GM12878 (cell line): ENCODE data around the gene PRDM12. TPM values are rescaled to one million over a fixed set of nuclear protein-coding genes. Genes with fewer than 3 reads are reported as not detected.
A peak's percentile ranks its signal among the peaks of the same experiment; 100 is the strongest.

Experiments used
- ATAC-seq: fragments of 200-7000 bp; cut with Tn5 transposase; 3 replicates; pipeline ENCODE4 v1.9.1; 2020; ENCODE audit warnings: mild to moderate bottlenecking, moderate library complexity
- BruUV-seq: library from RNA; stranded (reverse); fragments of 400-500 nt; replicated peaks from 2 replicates; lab custom pipeline; 2021; lab: Mats Ljungman, UMichigan
- CTCF ChIA-PET: fragments of 300-600 bp; sonication (Branson Sonifier 250); formaldehyde crosslinking; extraction: SDS; loops from one replicate; lab custom pipeline; 2021; ENCODE audit warnings: inconsistent platforms; lab: Yijun Ruan, JAX
- POLR2A ChIA-PET: fragments of 350-600 bp; formaldehyde crosslinking; extraction: SDS; loops from one replicate; lab custom pipeline; 2021; ENCODE audit warnings: inconsistent platforms; lab: Charles Lee
- RAD21 ChIA-PET: fragments of 300-600 bp; sonication (Branson Sonifier 250); formaldehyde crosslinking; loops from one replicate; lab custom pipeline; 2023; ENCODE audit warnings: antibody characterized with exemption; ENCODE audit not compliant: unreplicated experiment; lab: Charles Lee
- SMC1A ChIA-PET: fragments of 300-600 bp; sonication (Branson Sonifier 250); formaldehyde crosslinking; loops from one replicate; lab custom pipeline; 2023; ENCODE audit not compliant: unreplicated experiment, uncharacterized antibody; lab: Charles Lee
- DNase-seq: peaks from one replicate; pipeline ENCODE4 v3.0.0-alpha.2; 2011; ENCODE audit warnings: low read depth, low spot score
- FAIRE-seq: peaks from 3 replicates; lab custom pipeline; 2011; peaks lifted over from hg19 to GRCh38; lab: Jason Lieb, UNC
- H2AFZ ChIP-seq: 2 replicates; pipeline ENCODE4 v1.6.0; 2011; ENCODE audit warnings: low read depth, low read length, control low read depth; ENCODE audit not compliant: control insufficient read depth
- H3K27ac ChIP-seq: 2 replicates; pipeline ENCODE4 v1.5.1; 2011; ENCODE audit warnings: control low read depth; ENCODE audit not compliant: control insufficient read depth, insufficient read depth
- H3K27me3 ChIP-seq, 2 experiments: replicated peaks in 1 of 2; 2 replicates each; pipeline versions ENCODE4 v1.6.0 to v1.6.1; 2011; ENCODE audit warnings: low read length in 1 of 2; ENCODE audit not compliant: control insufficient read depth in 2 of 2, insufficient read depth in 2 of 2
- H3K36me3 ChIP-seq, 2 experiments: 2 replicates each; pipeline ENCODE4 v1.5.1; 2011; ENCODE audit warnings: low read length in 1 of 2; ENCODE audit not compliant: control insufficient read depth in 2 of 2, insufficient read depth in 2 of 2
- H3K4me1 ChIP-seq: 2 replicates; pipeline ENCODE4 v1.6.1; 2011; ENCODE audit warnings: mild to moderate bottlenecking, low read length, moderate library complexity, mixed read lengths; ENCODE audit not compliant: control insufficient read depth, insufficient read depth
- H3K4me2 ChIP-seq: 2 replicates; pipeline ENCODE4 v1.6.0; 2011; ENCODE audit warnings: control low read depth; ENCODE audit not compliant: control insufficient read depth, insufficient read depth
- H3K4me3 ChIP-seq: fragments of 200-600 bp; sonication (generic); 2 replicates; pipeline ENCODE4 v1.5.1; 2016
- H3K79me2 ChIP-seq: 2 replicates; pipeline ENCODE4 v1.6.0; 2011; ENCODE audit warnings: low read length; ENCODE audit not compliant: control insufficient read depth, insufficient read depth
- H3K9ac ChIP-seq: 2 replicates; pipeline ENCODE4 v1.8.0; 2011; ENCODE audit warnings: low read length, control low read depth, mixed read lengths; ENCODE audit not compliant: control insufficient read depth, insufficient read depth
- H3K9me3 ChIP-seq: replicated peaks from 3 replicates; pipeline ENCODE4 v1.5.1; 2011; ENCODE audit warnings: mild to moderate bottlenecking, low read length; ENCODE audit not compliant: control insufficient read depth, insufficient read depth
- H4K20me1 ChIP-seq: 2 replicates; pipeline ENCODE4 v1.6.0; 2011; ENCODE audit not compliant: control insufficient read depth, insufficient read depth
- BMI1 ChIP-seq: fragments of 450-650 bp; IDR thresholded peaks from 2 replicates; pipeline ENCODE4 v1.6.1; 2016; ENCODE audit warnings: mild to moderate bottlenecking, moderate library complexity, borderline replicate concordance
- CTCF ChIP-seq, 3 experiments: IDR thresholded peaks in 2 of 3; conservative IDR thresholded peaks in 1 of 3; 2 replicates each; pipeline ENCODE4 v1.5.1; 2011; ENCODE audit warnings: low read depth in 3 of 3, low read length in 3 of 3, mild to moderate bottlenecking in 3 of 3, control low read depth in 2 of 3, moderate library complexity in 2 of 3, inconsistent platforms in 1 of 3, mixed read lengths in 1 of 3; ENCODE audit not compliant: control insufficient read depth in 2 of 3, insufficient read depth in 1 of 3; ENCODE audit errors: extremely low read depth in 1 of 3
- HDAC2 ChIP-seq: fragments of 200-600 bp; sonication (generic); IDR thresholded peaks from 2 replicates; pipeline ENCODE4 v1.6.1; 2017
- IRF3 ChIP-seq: fragments of 450-650 bp; IDR thresholded peaks from 2 replicates; pipeline ENCODE4 v1.6.1; 2014; ENCODE audit warnings: mild to moderate bottlenecking
- JUNB ChIP-seq: IDR thresholded peaks from 2 replicates; pipeline ENCODE4 v1.6.1; 2016; ENCODE audit warnings: antibody characterized with exemption, mild to moderate bottlenecking
- POLR2AphosphoS2 ChIP-seq: IDR thresholded peaks from 2 replicates; pipeline ENCODE4 v1.6.1; 2011; ENCODE audit warnings: low read depth, mild to moderate bottlenecking, low read length, improper control_type of control experiment, moderate library complexity
- RUNX3 ChIP-seq: IDR thresholded peaks from 2 replicates; pipeline ENCODE4 v1.6.1; 2012; ENCODE audit warnings: low read length, inconsistent platforms
- SRF ChIP-seq, 2 experiments: IDR thresholded peaks; 2 replicates each; pipeline ENCODE4 v1.6.1; 2011; ENCODE audit warnings: low read depth in 2 of 2, low read length in 2 of 2, mild to moderate bottlenecking in 1 of 2, moderate library complexity in 1 of 2
- TAF1 ChIP-seq: IDR thresholded peaks from 2 replicates; pipeline ENCODE4 v1.6.1; 2011; ENCODE audit warnings: mild to moderate bottlenecking, low read depth, low read length, borderline replicate concordance
- USF2 ChIP-seq: IDR thresholded peaks from 2 replicates; pipeline ENCODE4 v1.6.1; 2011; ENCODE audit warnings: low read depth, low read length, improper control_type of control experiment, borderline replicate concordance
- ZNF274 ChIP-seq: IDR thresholded peaks from one replicate; pipeline ENCODE4 v1.8.0; 2011; ENCODE audit not compliant: insufficient read length, insufficient read depth
- ZNF384 ChIP-seq: IDR thresholded peaks from 2 replicates; pipeline ENCODE4 v1.6.1; 2012; ENCODE audit warnings: low read depth, mild to moderate bottlenecking, low read length, improper control_type of control experiment, borderline replicate concordance
- ZNF592 ChIP-seq: fragments of 450-650 bp; IDR thresholded peaks from 2 replicates; pipeline ENCODE4 v1.6.1; 2017; ENCODE audit warnings: mild to moderate bottlenecking, moderate library complexity
- WGBS: methylation state at CpG from one replicate; pipeline ENCODE4 v1.1.6; 2016; ENCODE audit warnings: low lambda C conversion rate; ENCODE audit not compliant: insufficient replicate concordance, insufficient coverage; ENCODE audit errors: missing lambda C conversion rate; 5-methylcytosine and 5-hydroxymethylcytosine counted together
- in situ Hi-C: fragments of 300-500 bp; cut with MboI; formaldehyde crosslinking; loops from 9 replicates; pipeline ENCODE4 v1.14.3; 2018; ENCODE audit warnings: mixed read lengths
- intact Hi-C: fragments of 100-400 bp; cut with micrococcal nuclease; formaldehyde crosslinking; loops from one replicate; pipeline ENCODE4 v1.14.2; 2022; ENCODE audit not compliant: unreplicated experiment
- polyA plus RNA-seq, 11 experiments: library from polyadenylated mRNA; depleted of rRNA in 4 of 11; unstranded in 6 of 11; stranded (reverse) in 5 of 11; fragments of >200 nt; fragmentation: Nextera tagmentation in 4 of 11; fragmentation: Illumina TruSeq in 1 of 11; extraction: Ambion mirVana in 4 of 11; extraction: Trizol in 1 of 11; gene quantifications; 1 replicate in 1 of 11; 2 replicates in 10 of 11; pipeline versions ENCODE4 v1.2.1 to v1.2.3, GENCODE V29; 2011 to 2016; ENCODE audit warnings: inconsistent platforms in 2 of 11, missing spikeins in 2 of 11, low read depth in 1 of 11
- total RNA-seq, 4 experiments: library from RNA; depleted of rRNA in 3 of 4; stranded (reverse); fragments of >200 nt in 3 of 4; fragmentation: Illumina TruSeq in 1 of 4; extraction: Trizol in 1 of 4; gene quantifications; 2 replicates each; pipeline versions ENCODE4 v1.2.1 to v1.2.3, GENCODE V29; 2013 to 2021

Gene PRDM12
- total and polyA plus RNA-seq, 10 of the 15 experiments (the other 5 are each of a cell fraction or from before 2014, with no cell fraction given) = not detected

GRCh38 chr9:130712564-130713285, 48.3 kb downstream of the PRDM12 start:
- peak; percentile 91 for DNase-seq
- SMC1A ChIA-PET = interaction anchor here (0.8 kb wide), 1 partner anchor 154 kb away, joined by 3 read pairs; no protein-coding TSS in a partner anchor
- Histone ChIP-seq H3K9ac (peak overlapping the region; percentile 92), H3K4me3 (peak overlapping the region; percentile 98), H3K4me2 (peak overlapping the region; percentile 89), H4K20me1 (no peaks in the 10 kb centered on the region), H3K4me1 (no peaks in the 10 kb centered on the region), H3K27ac (peak overlapping the region; percentile 96), H3K79me2 (peaks cover 36% of the 10 kb centered on the region), H3K27me3 (no peaks in the 10 kb centered on the region), H3K9me3 (no peaks in the 10 kb centered on the region), H3K36me3 (no peaks in the 10 kb centered on the region), H2AFZ (peak overlapping the region; percentile 91)
- peak; percentile 97 for FAIRE-seq
- in situ Hi-C loops = no loop called here
- POLR2A ChIA-PET = interaction anchor here (0.7 to 1.4 kb wide), 2 partner anchors 10 to 19 kb away, joined by 5 read pairs; partner anchors contain the start of gene EXOSC2
- intact Hi-C loops = loop anchor here (2.0 to 10.0 kb wide), 3 partner anchors 52 to 285 kb away; partner anchors contain the start of gene ABL1
- BruUV-seq = no TSS peak
- under 1% methylated on average over 60 of the region's 68 CpGs for WGBS
- RAD21 ChIA-PET = interaction anchor here (1.3 kb wide), 1 partner anchor 54 kb away, joined by 3 read pairs; no protein-coding TSS in a partner anchor
- CTCF ChIA-PET = interaction anchor here (0.9 to 1.2 kb wide), 5 partner anchors 11 to 158 kb away, joined by 3 to 11 read pairs (median 4); no protein-coding TSS in a partner anchor
- ATAC-seq = peak; percentile 99
- TF ChIP-seq HDAC2 = no peak
- TF ChIP-seq JUNB = no peak
- TF ChIP-seq ZNF384 = no peak
- peak; percentile 91; the same call in 1 of the 2 replicates for TF ChIP-seq TAF1
- no peak for TF ChIP-seq USF2
- no peak for TF ChIP-seq POLR2AphosphoS2
- TF ChIP-seq IRF3 = peak; percentile 83
- TF ChIP-seq SRF (IDR thresholded peaks at IDR 0.05; ENCODE audit: low read depth in 2 of 2, low read length in 2 of 2) = no peak
- 0 out of 2 replicates have a peak, but pooled peaks have one; percentile 21 for TF ChIP-seq RUNX3
- no peak for TF ChIP-seq CTCF (IDR thresholded peaks at IDR 0.05 in 2 of 3, conservative IDR thresholded peaks at IDR 0.05 in 1 of 3; ENCODE audit: control insufficient read depth in 2 of 3, extremely low read depth in 1 of 3, insufficient read depth in 1 of 3, low read depth in 3 of 3, low read length in 3 of 3)
- TF ChIP-seq ZNF274 = no peak
- no peak for TF ChIP-seq ZNF592
- TF ChIP-seq BMI1 = no peak
